Gastroesophageal sphincter (tissue), 4 donors: ENCODE measurements around the gene KATNAL1. TPM values are rescaled to one million over a fixed set of nuclear protein-coding genes. Genes with fewer than 3 reads are reported as not detected.

Experiments used
- ATAC-seq: fragments of 150-250 bp; one replicate; pipeline ENCODE4 v1.9.1; 2016; ENCODE audit warnings: mild to moderate bottlenecking, moderate library complexity
- H3K27ac ChIP-seq, 4 donors: fragments of 200-600 bp; sonication (generic) in 3 of 4; 1 replicate in 3 of 4; 2 replicates in 1 of 4; pipeline ENCODE4 v1.5.1; 2016 to 2019
- H3K27me3 ChIP-seq: fragments of 200-600 bp; sonication (generic); one replicate; pipeline ENCODE4 v1.5.1; 2019
- H3K36me3 ChIP-seq, 2 donors: fragments of 200-600 bp; sonication (generic); one replicate each; pipeline ENCODE4 v1.5.1; 2019; ENCODE audit warnings: control low read depth in 1 of 2
- H3K4me1 ChIP-seq, 3 donors: fragments of 200-600 bp; sonication (generic); 1 replicate in 2 of 3; 2 replicates in 1 of 3; pipeline ENCODE4 v1.5.1; 2016 to 2019; ENCODE audit warnings: control low read depth in 2 of 3
- H3K4me3 ChIP-seq, 2 donors: fragments of 200-600 bp; sonication (generic); one replicate each; pipeline ENCODE4 v1.5.1; 2019; ENCODE audit warnings: mild to moderate bottlenecking in 1 of 2, moderate library complexity in 1 of 2
- H3K9me3 ChIP-seq, 3 donors: fragments of 200-600 bp; sonication (generic); one replicate each; pipeline ENCODE4 v1.5.1; 2017 to 2019; ENCODE audit warnings: control low read depth in 2 of 3
- CTCF ChIP-seq, 4 experiments: fragments of 200-600 bp in 2 of 4; fragments of 450-650 bp in 2 of 4; sonication (generic) in 1 of 4; IDR thresholded peaks; one replicate each; pipeline ENCODE4 v1.5.1; 2017 to 2019; ENCODE audit warnings: antibody characterized with exemption in 4 of 4, mild to moderate bottlenecking in 2 of 4, moderate library complexity in 2 of 4
- EP300 ChIP-seq: sonication (generic); formaldehyde crosslinking; IDR thresholded peaks from one replicate; pipeline ENCODE4 v1.6.1; 2017; ENCODE audit warnings: antibody characterized with exemption, mild to moderate bottlenecking
- POLR2A ChIP-seq, 2 donors: fragments of 450-650 bp; IDR thresholded peaks; one replicate each; pipeline ENCODE4 v1.6.1; 2017; ENCODE audit warnings: antibody characterized with exemption in 2 of 2, mild to moderate bottlenecking in 2 of 2, moderate library complexity in 1 of 2
- POLR2AphosphoS5 ChIP-seq: sonication (generic); formaldehyde crosslinking; IDR thresholded peaks from one replicate; pipeline ENCODE4 v1.6.1; 2017; ENCODE audit warnings: antibody characterized with exemption
- WGBS, 2 donors: methylation state at CpG; one replicate each; pipeline ENCODE4 v1.1.5; 2018; ENCODE audit warnings: low coverage in 1 of 2; 5-methylcytosine and 5-hydroxymethylcytosine counted together
- total RNA-seq, 4 donors: library from RNA; depleted of rRNA; stranded (reverse); fragments of >200 nt; gene quantifications; one replicate each; pipeline ENCODE4 v1.1.0, GENCODE V29; 2016

KATNAL1 gene
- total RNA-seq, 4 donors from 2014 or later: 29.5 to 55.0 (median 42.9) TPM

- Histone ChIP-seq H3K27me3 (no peaks in the 10 kb centered on the region), H3K4me1 (peaks cover 7 to 51% (median 17%) of the 10 kb centered on the region in 3 donors), H3K9me3 (no peaks in the 10 kb centered on the region), H3K36me3 (no peaks in the 10 kb centered on the region), H3K27ac (no peak overlapping the region), H3K4me3 (no peak overlapping the region)
- no peak for ATAC-seq
- no peak for TF ChIP-seq POLR2A (IDR thresholded peaks at IDR 0.05)
- no peak for TF ChIP-seq POLR2AphosphoS5
- TF ChIP-seq EP300: no peak
- no peak for TF ChIP-seq CTCF (IDR thresholded peaks at IDR 0.05)
- 65 to 72% methylated on average over 4 to 6 of the region's 6 CpGs for WGBS, 2 donors
These were observed 31.0 kb upstream of the KATNAL1 start for GRCh38 chr13:30338331-30338851.

GRCh38 chr13:30337061-30337610, 29.8 kb upstream of the KATNAL1 start:
- Histone ChIP-seq H3K36me3 (no peaks in the 10 kb centered on the region), H3K27me3 (no peaks in the 10 kb centered on the region), H3K9me3 (no peaks in the 10 kb centered on the region), H3K4me3 (no peak overlapping the region), H3K27ac (no peak overlapping the region), H3K4me1 (peaks cover 7 to 47% (median 13%) of the 10 kb centered on the region in 3 donors)
- ATAC-seq: no peak
- TF ChIP-seq POLR2A (IDR thresholded peaks at IDR 0.05) (no peak), POLR2AphosphoS5 (no peak), EP300 (no peak), CTCF (IDR thresholded peaks at IDR 0.05) (no peak)
- 85 to 100% methylated on average over 1 to 4 of the region's 6 CpGs for WGBS, 2 donors

DNA sequence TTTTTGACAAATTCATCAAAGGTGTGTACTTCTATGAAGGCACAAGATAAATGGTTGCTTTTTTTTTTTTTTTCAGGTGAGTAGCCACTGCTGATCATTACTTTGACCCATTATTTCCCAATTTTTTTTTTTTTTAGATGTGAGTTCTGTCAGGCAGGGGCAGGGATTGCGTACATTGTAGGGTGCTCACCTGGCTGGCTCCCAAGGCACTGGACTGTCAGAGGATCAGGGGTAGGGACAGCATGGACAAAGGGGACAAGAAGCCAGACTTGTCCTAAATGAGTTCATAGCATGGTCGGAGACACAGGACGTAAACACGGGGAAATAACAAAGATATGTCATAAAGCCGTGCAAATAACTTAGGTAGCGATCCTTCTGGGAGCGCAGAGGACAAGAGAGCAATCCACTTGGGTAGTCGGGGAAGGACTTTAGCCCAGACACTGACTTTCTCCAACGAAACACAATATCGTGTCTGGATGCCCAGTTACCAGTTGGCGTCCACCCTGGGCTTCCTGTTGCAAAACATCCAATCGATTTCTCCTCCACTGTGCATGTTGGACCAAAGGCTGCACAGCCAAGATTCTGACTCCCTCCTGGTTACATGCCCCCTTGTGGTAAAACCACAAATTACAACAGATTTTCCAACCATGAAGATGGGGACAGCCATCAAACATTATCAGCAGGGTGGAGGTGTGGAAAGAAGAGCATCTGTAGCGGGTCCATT, 27.5 kb upstream of the KATNAL1 start:
- WGBS, 2 donors: 84 to 90% methylated on average over 10 to 12 of the region's 13 CpGs
- Histone ChIP-seq H3K27me3 (no peaks in the 10 kb centered on the region), H3K36me3 (no peaks in the 10 kb centered on the region), H3K9me3 (no peaks in the 10 kb centered on the region), H3K27ac (no peak overlapping the region), H3K4me1 (peaks cover 0 to 37% (median 4%) of the 10 kb centered on the region in 3 donors), H3K4me3 (no peak overlapping the region)
- ATAC-seq: no peak
- TF ChIP-seq CTCF (IDR thresholded peaks at IDR 0.05) (peak in 2 of 4 experiments; percentile 13 to 48), EP300 (no peak), POLR2AphosphoS5 (no peak)

DNA sequence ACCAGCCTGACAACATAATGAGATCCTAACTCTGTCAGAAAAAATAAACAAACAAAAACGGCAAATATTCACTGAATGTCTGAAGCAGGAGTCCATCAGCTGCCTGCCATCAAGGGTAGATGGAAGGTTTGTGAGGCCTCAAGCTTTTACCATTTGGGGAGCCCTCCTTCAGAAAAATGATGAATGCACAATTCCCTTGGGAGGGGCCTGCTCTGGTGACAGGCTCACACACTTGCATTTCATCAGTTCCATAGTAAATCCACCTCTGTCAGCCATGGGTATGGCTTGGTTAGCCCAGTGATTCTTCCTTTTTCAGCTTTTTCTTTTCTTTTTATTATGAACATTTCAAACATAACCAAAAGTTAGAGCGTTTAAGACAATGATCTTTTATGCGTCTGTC, 26.3 kb upstream of the KATNAL1 start:
- Histone ChIP-seq H3K36me3 (no peaks in the 10 kb centered on the region), H3K9me3 (no peaks in the 10 kb centered on the region), H3K4me1 (peaks cover 0 to 25% (median 4%) of the 10 kb centered on the region in 3 donors), H3K27ac (no peak overlapping the region), H3K4me3 (no peak overlapping the region), H3K27me3 (no peaks in the 10 kb centered on the region)
- no peak for ATAC-seq
- TF ChIP-seq EP300: no peak
- TF ChIP-seq POLR2A (IDR thresholded peaks at IDR 0.05): no peak
- no peak for TF ChIP-seq POLR2AphosphoS5
- TF ChIP-seq CTCF (IDR thresholded peaks at IDR 0.05): no peak
- WGBS, 2 donors: 50 to 63% methylated on average over 3 of the region's 3 CpGs
